ENCODE results near the gene CHRDL1. TPM values are rescaled to one million over a fixed set of nuclear protein-coding genes. Genes with fewer than 3 reads are reported as not detected.
"Not testable (repeated sequence)": the region's sequence is repeated elsewhere in the genome, so short reads cannot be mapped to it uniquely, and the experiment has no call there.

CHRDL1 gene
- total RNA-seq (22.6 TPM), polyA plus RNA-seq (29.3 TPM)

DNA sequence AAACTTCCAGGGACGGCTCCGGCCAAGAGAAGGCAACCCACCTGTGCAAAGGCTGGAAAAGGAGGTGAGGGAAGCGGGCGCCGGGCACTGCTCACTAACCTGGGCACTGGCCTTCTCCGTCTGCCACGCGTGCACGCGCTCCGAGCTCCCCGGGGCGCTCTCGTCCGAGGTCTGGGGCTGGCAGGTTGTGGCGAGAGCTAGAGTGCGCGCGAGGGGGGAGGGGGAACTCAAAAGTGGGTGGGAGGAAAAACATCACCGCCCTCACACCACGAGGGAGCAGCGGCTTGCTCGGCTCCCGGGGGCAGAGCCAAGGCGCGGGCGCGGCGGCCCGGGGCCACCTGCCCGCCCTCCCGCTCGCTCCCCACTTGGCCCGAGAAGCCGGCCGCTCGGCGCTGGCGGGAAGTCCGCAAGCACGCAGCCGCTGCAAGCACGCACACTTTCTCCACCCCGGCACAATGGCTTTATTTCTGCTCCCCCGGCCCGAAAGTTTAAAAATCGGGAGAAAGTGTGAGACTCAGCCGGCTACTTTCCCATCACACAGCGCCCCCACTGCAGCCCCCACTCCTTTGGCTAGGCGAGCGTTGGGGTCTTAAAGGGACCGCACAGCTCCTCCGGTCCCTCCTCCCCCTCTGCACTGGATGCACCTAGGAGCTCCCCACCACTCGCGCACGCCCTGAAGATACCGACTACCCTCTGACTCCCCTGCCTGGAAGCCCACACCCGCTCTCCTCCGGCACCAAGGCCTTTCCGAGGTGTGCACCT is at the start of gene CHRDL1:
Gene CHRDL1 (minus strand): TSS at position 173 of the 762 bp plus-strand sequence. CDS start 3,636 bp downstream, outside the sequence.
- Histone ChIP-seq H3K4me3 (ENCODE audit: low read depth, low read length) (peak within 1 kb of the TSS; percentile 31), H3K27ac (ENCODE audit: low read depth) (no peak within 1 kb of the TSS), H3K36me3 (ENCODE audit: insufficient read depth) (no peaks in the 10 kb centered on the region), H3K4me1 (ENCODE audit: insufficient read depth) (no peaks in the 10 kb centered on the region)
- 4% methylated on average over 52 of the region's 60 CpGs for whole genome bisulfite sequencing
- DNase-seq (ENCODE audit: extremely low spot score) = no peak

- Histone ChIP-seq H3K27ac (ENCODE audit: low read depth) (no peak overlapping the region), H3K36me3 (ENCODE audit: insufficient read depth) (no peaks in the 10 kb centered on the region), H3K4me1 (ENCODE audit: insufficient read depth) (no peaks in the 10 kb centered on the region), H3K4me3 (ENCODE audit: low read depth, low read length) (no peak overlapping the region)
- WGBS = 61% methylated on average over 1 of the region's 1 CpG
- DNase-seq (ENCODE audit: extremely low spot score) = no peak
Observed at GRCh38 chrX:110836982-110837381, 41.4 kb upstream of the CHRDL1 start.

DNA sequence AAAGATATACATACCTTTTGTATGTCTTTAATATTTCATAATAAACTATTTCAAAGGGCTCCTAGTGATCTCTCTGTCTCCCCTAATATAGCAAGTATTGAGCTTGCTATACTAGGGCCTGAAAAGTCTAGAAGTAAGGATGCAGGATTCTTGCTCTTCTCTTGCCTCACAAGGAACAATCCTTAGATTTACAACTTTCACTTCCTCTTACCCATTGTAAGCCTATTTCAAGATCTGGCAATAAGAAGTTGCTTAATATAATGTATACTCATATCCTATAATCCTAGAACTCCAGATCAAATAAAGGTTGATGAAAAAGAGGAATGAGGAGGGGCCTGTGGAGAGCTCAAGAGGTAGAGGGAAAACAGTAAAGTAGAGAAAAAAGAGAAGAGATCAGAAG is 40.8 kb upstream of the CHRDL1 start:
- no peak overlapping the region for H3K4me3 ChIP-seq (ENCODE audit: low read depth, low read length)
- H3K36me3 ChIP-seq (ENCODE audit: insufficient read depth) = no peaks in the 10 kb centered on the region
- no peak overlapping the region for H3K27ac ChIP-seq (ENCODE audit: low read depth)
- no peaks in the 10 kb centered on the region for H3K4me1 ChIP-seq (ENCODE audit: insufficient read depth)
- no peak for DNase-seq (ENCODE audit: extremely low spot score)

GRCh38 chrX:110836001-110836400 is 40.4 kb upstream of the CHRDL1 start:
- WGBS = 69% methylated on average over 1 of the region's 1 CpG
- H3K36me3 ChIP-seq (ENCODE audit: insufficient read depth) = no peaks in the 10 kb centered on the region
- no peaks in the 10 kb centered on the region for H3K4me1 ChIP-seq (ENCODE audit: insufficient read depth)
- no peak for DNase-seq (ENCODE audit: extremely low spot score)
- H3K4me3 ChIP-seq (ENCODE audit: low read depth, low read length) = no peak overlapping the region
- no peak overlapping the region for H3K27ac ChIP-seq (ENCODE audit: low read depth)

- no peak overlapping the region for H3K4me3 ChIP-seq (ENCODE audit: low read depth, low read length)
- no peaks in the 10 kb centered on the region for H3K36me3 ChIP-seq (ENCODE audit: insufficient read depth)
- DNase-seq (ENCODE audit: extremely low spot score) = no peak
- H3K4me1 ChIP-seq (ENCODE audit: insufficient read depth) = no peaks in the 10 kb centered on the region
- no peak overlapping the region for H3K27ac ChIP-seq (ENCODE audit: low read depth)
- whole genome bisulfite sequencing = 56% methylated on average over 2 of the region's 2 CpGs
Observed at GRCh38 chrX:110825972-110826371, 30.4 kb upstream of the CHRDL1 start.

DNA sequence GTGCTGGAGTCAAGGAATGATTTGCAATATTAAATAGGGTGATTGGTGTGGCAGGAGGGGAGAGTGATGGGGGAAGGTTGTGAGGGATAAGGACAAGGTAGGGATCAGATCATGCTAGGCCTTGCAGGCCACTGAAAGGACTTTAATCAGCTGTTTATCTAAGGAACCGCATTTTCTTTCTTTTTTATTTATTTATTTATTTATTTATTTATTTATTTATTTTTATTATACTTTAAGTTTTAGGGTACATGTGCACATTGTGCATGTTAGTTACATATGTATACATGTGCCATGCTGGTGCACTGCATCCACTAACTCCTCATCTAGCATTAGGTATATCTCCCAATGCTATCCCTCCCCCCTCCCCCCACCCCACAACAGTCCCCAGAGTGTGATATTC is 20.9 kb upstream of the CHRDL1 start:
- H3K4me3 ChIP-seq (ENCODE audit: low read depth, low read length); H3K4me1 ChIP-seq (ENCODE audit: insufficient read depth); DNase-seq (ENCODE audit: extremely low spot score); H3K27ac ChIP-seq (ENCODE audit: low read depth); H3K36me3 ChIP-seq (ENCODE audit: insufficient read depth): not testable (repeated sequence)
- 94% methylated on average over 1 of the region's 1 CpG for WGBS

DNA sequence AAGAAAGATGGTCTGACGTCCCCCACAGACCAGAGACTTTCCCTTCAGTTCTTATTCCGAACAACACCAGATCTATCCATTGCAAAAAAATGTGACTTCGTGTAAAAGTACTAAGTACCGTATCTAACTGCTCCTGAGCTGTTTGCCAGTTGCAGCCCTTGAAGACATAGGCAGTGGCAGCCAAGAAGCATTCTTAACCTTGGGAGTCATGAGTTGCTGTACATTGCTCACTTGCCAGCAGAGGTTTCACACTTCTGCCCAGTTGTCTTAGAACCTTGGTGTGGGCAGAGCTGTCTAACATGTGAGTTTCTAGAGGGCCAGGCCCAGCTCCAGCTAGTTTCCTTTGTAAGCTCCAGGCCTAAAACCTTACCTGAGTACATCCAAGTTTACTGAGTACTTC is 10.5 kb upstream of the CHRDL1 start:
- DNase-seq (ENCODE audit: extremely low spot score) = no peak
- Histone ChIP-seq H3K4me1 (ENCODE audit: insufficient read depth) (no peaks in the 10 kb centered on the region), H3K36me3 (ENCODE audit: insufficient read depth) (no peaks in the 10 kb centered on the region), H3K27ac (ENCODE audit: low read depth) (no peak overlapping the region), H3K4me3 (ENCODE audit: low read depth, low read length) (no peak overlapping the region)
- 81% methylated on average over 4 of the region's 4 CpGs for WGBS

GRCh38 chrX:110805303-110805702 is 9.7 kb upstream of the CHRDL1 start:
- H3K36me3 ChIP-seq (ENCODE audit: insufficient read depth) = no peaks in the 10 kb centered on the region
- H3K4me1 ChIP-seq (ENCODE audit: insufficient read depth) = no peaks in the 10 kb centered on the region
- DNase-seq (ENCODE audit: extremely low spot score) = no peak
- no peak overlapping the region for H3K27ac ChIP-seq (ENCODE audit: low read depth)
- WGBS = 24% methylated on average over 1 of the region's 1 CpG
- no peak overlapping the region for H3K4me3 ChIP-seq (ENCODE audit: low read depth, low read length)

DNA sequence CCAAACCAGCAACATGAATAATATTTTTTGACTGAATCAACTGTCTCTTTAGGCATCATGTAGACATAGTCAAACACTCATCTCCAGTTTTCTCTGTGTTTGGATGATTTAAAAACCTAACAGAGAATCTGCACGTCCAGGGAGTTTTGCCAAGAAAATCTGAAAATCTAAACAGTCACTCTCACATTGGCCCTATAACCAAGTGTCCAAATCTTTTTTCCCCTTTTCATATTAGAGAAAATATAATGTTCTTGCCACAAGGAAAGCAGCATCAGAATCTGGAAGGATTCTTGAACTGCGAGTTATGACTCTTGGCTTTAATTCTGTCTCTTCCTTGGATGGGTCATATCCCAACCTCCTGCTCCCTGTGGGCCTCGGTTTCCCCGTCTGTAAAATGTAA is 8.8 kb upstream of the CHRDL1 start:
- Histone ChIP-seq H3K36me3 (ENCODE audit: insufficient read depth) (no peaks in the 10 kb centered on the region), H3K27ac (ENCODE audit: low read depth) (no peak overlapping the region), H3K4me1 (ENCODE audit: insufficient read depth) (no peaks in the 10 kb centered on the region), H3K4me3 (ENCODE audit: low read depth, low read length) (no peak overlapping the region)
- WGBS = 44% methylated on average over 4 of the region's 4 CpGs
- no peak for DNase-seq (ENCODE audit: extremely low spot score)

- Histone ChIP-seq H3K4me1 (ENCODE audit: insufficient read depth) (no peaks in the 10 kb centered on the region), H3K27ac (ENCODE audit: low read depth) (no peak overlapping the region), H3K4me3 (ENCODE audit: low read depth, low read length) (no peak overlapping the region), H3K36me3 (ENCODE audit: insufficient read depth) (no peaks in the 10 kb centered on the region)
- no peak for DNase-seq (ENCODE audit: extremely low spot score)
- 71% methylated on average over 3 of the region's 3 CpGs for WGBS
Observed at GRCh38 chrX:110803506-110803905, 7.9 kb upstream of the CHRDL1 start.

GRCh38 chrX:110796407-110796697 is 735 bp upstream of the CHRDL1 start:
- no peak for DNase-seq (ENCODE audit: extremely low spot score)
- H3K27ac ChIP-seq (ENCODE audit: low read depth) = no peak overlapping the region

DNA sequence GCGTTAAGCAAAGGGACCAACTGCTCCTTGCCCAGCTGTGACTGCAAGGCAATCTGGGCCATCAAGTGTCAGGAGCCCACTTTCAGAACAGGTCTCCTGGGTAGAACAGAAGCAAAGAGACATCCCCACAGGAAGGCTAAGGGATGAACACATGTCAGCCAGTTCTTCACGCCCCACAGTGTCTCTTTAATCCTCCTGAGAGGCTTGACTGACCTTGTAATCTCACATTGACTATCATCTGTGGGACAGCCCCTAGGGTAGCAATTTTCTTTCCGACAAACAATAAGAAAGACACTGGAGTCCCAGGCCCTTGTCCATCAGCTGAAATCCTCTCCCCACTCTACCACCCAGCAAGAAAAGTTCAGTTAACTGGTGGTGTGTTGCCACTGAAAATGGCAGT is 1.0 kb downstream of the CHRDL1 start:
- Histone ChIP-seq H3K4me3 (ENCODE audit: low read depth, low read length) (no peak overlapping the region), H3K36me3 (ENCODE audit: insufficient read depth) (no peaks in the 10 kb centered on the region), H3K27ac (ENCODE audit: low read depth) (no peak overlapping the region), H3K4me1 (ENCODE audit: insufficient read depth) (no peaks in the 10 kb centered on the region)
- DNase-seq (ENCODE audit: extremely low spot score) = no peak
- 80% methylated on average over 3 of the region's 3 CpGs for WGBS

More at GRCh38 chrX:110796407-110796697, 735 bp upstream of the CHRDL1 start:
- H3K4me1 ChIP-seq (ENCODE audit: insufficient read depth) = no peaks in the 10 kb centered on the region
- H3K4me3 ChIP-seq (ENCODE audit: low read depth, low read length) = peak overlapping the region; percentile 31
- H3K36me3 ChIP-seq (ENCODE audit: insufficient read depth) = no peaks in the 10 kb centered on the region
- 28% methylated on average over 5 of the region's 5 CpGs for WGBS

DNA sequence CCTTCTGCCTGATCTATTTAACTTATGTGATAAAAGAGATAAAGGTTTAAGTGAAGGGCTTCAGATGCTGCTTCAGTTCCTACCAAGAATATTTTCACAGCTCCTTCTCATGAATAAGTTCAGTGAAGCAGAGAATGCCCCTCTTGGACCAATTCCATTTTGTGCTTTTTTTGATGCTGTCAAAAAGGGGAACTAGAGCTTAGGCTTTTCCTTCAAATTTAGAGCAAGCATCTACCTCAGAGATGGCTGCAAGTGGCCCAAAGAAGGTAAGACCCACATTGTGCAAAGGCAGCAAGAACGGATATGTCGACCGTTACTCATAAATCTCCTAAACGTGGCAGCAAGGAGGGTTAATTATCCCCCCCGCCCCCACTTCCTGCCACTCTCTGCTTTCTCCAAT is 4.5 kb downstream of the CHRDL1 start:
- DNase-seq (ENCODE audit: extremely low spot score) = no peak
- Histone ChIP-seq H3K27ac (ENCODE audit: low read depth) (no peak overlapping the region), H3K36me3 (ENCODE audit: insufficient read depth) (no peaks in the 10 kb centered on the region), H3K4me1 (ENCODE audit: insufficient read depth) (no peaks in the 10 kb centered on the region), H3K4me3 (ENCODE audit: low read depth, low read length) (no peak overlapping the region)
- 40% methylated on average over 5 of the region's 5 CpGs for WGBS

- no peak for DNase-seq (ENCODE audit: extremely low spot score)
- H3K4me3 ChIP-seq (ENCODE audit: low read depth, low read length) = no peak overlapping the region
- WGBS = 95% methylated on average over 4 of the region's 4 CpGs
- no peaks in the 10 kb centered on the region for H3K4me1 ChIP-seq (ENCODE audit: insufficient read depth)
- no peak overlapping the region for H3K27ac ChIP-seq (ENCODE audit: low read depth)
- no peaks in the 10 kb centered on the region for H3K36me3 ChIP-seq (ENCODE audit: insufficient read depth)
Observed at GRCh38 chrX:110786486-110786885, 9.1 kb downstream of the CHRDL1 start.

DNA sequence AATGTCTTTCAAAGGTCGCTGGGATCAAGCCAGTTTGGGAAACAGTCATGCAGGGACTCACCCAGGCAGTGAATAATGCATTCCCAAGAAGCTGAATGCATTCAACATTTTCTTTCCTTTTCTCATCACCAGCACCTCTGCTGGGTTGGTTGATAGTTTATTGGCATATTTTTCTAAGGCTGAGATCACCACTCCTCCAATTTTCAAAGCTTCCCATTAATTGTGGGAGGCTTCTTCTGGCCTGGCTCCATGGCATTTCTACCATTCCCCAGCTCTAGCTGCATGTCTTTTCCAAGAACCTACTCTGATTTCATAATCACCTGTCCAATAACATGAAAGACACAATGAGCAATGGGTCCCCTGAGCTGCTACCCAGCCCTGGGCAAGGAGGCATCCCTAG is 35.8 kb downstream of the CHRDL1 start:
- Histone ChIP-seq H3K4me3 (ENCODE audit: low read depth, low read length) (no peak overlapping the region), H3K4me1 (ENCODE audit: insufficient read depth) (no peaks in the 10 kb centered on the region), H3K27ac (ENCODE audit: low read depth) (no peak overlapping the region), H3K36me3 (ENCODE audit: insufficient read depth) (no peaks in the 10 kb centered on the region)
- DNase-seq (ENCODE audit: extremely low spot score) = no peak
- 74% methylated on average over 1 of the region's 1 CpG for WGBS
